Smooth muscle cell (in vitro differentiated cells): ENCODE data around the gene PICK1. TPM values are rescaled to one million over a fixed set of nuclear protein-coding genes. Genes with fewer than 3 reads are reported as not detected.

Experiments used
- DNase-seq: peaks from one replicate; lab custom pipeline; 2025; ENCODE audit not compliant: unreplicated experiment; lab: John Stamatoyannopoulos, UW
- H2AFZ ChIP-seq: fragments of 200-600 bp; sonication (generic); 2 replicates; pipeline ENCODE4 v1.6.0; 2016; ENCODE audit warnings: antibody characterized with exemption, low read depth, mild to moderate bottlenecking
- H3F3A ChIP-seq: fragments of 200-600 bp; sonication (generic); 2 replicates; pipeline ENCODE4 v1.6.0; 2017; ENCODE audit warnings: antibody characterized with exemption, low read depth
- H3K27ac ChIP-seq: fragments of 200-600 bp; sonication (generic); 2 replicates; pipeline ENCODE4 v1.5.1; 2016; ENCODE audit warnings: low read depth, mild to moderate bottlenecking
- H3K27me3 ChIP-seq: fragments of 200-600 bp; sonication (generic); 2 replicates; pipeline ENCODE4 v1.6.1; 2016; ENCODE audit warnings: low read depth, mild to moderate bottlenecking
- H3K36me3 ChIP-seq: fragments of 200-600 bp; sonication (generic); 2 replicates; pipeline ENCODE4 v1.5.1; 2016; ENCODE audit warnings: low read depth
- H3K4me1 ChIP-seq: fragments of 200-600 bp; sonication (generic); 2 replicates; pipeline ENCODE4 v1.5.1; 2016; ENCODE audit warnings: low read depth
- H3K4me2 ChIP-seq: fragments of 200-600 bp; sonication (generic); 2 replicates; pipeline ENCODE4 v1.6.0; 2016; ENCODE audit warnings: mild to moderate bottlenecking
- H3K4me3 ChIP-seq: fragments of 200-600 bp; sonication (generic); 2 replicates; pipeline ENCODE4 v1.5.1; 2016; ENCODE audit warnings: mild to moderate bottlenecking
- H3K79me2 ChIP-seq: fragments of 200-600 bp; sonication (generic); 2 replicates; pipeline ENCODE4 v1.6.0; 2016; ENCODE audit warnings: low read depth, mild to moderate bottlenecking
- H3K9ac ChIP-seq: fragments of 200-600 bp; sonication (generic); 2 replicates; pipeline ENCODE4 v1.6.0; 2016; ENCODE audit warnings: low read depth
- H3K9me3 ChIP-seq: fragments of 200-600 bp; sonication (generic); replicated peaks from 2 replicates; pipeline ENCODE4 v1.5.1; 2016; ENCODE audit warnings: low read depth
- H4K20me1 ChIP-seq: fragments of 200-600 bp; sonication (generic); 2 replicates; pipeline ENCODE4 v1.6.0; 2016; ENCODE audit warnings: low read depth
- CTCF ChIP-seq: fragments of 200-600 bp; sonication (generic); IDR thresholded peaks from 2 replicates; pipeline ENCODE4 v1.5.1; 2017; ENCODE audit warnings: borderline replicate concordance, mild to moderate bottlenecking, antibody characterized with exemption; ENCODE audit not compliant: insufficient read depth, poor library complexity, severe bottlenecking
- WGBS: methylation state at CpG from one replicate; pipeline ENCODE4 v1.1.7; 2016; ENCODE audit warnings: low lambda C conversion rate; 5-methylcytosine and 5-hydroxymethylcytosine counted together
- polyA plus RNA-seq: library from polyadenylated mRNA; unstranded; fragments of >200 nt; fragmentation: Nextera tagmentation; extraction: Ambion mirVana; gene quantifications from 2 replicates; pipeline ENCODE4 v1.2.1, GENCODE V29; 2016
- total RNA-seq: library from RNA; depleted of rRNA; stranded (reverse); fragments of >200 nt; gene quantifications from 2 replicates; pipeline ENCODE4 v1.2.3, GENCODE V29; 2014

Gene PICK1
- total and polyA plus RNA-seq, 2 experiments from 2014 or later = 8.8 to 17.5 TPM

GRCh38 chr22:38038890-38039812, 18.1 kb upstream of the PICK1 start:
- Histone ChIP-seq H3K27me3 (no peaks in the 10 kb centered on the region), H4K20me1 (no peaks in the 10 kb centered on the region), H3K9me3 (no peaks in the 10 kb centered on the region), H3K4me3 (no peak overlapping the region), H3K4me2 (no peak overlapping the region), H3K9ac (no peak overlapping the region), H2AFZ (no peak overlapping the region), H3K79me2 (no peaks in the 10 kb centered on the region), H3K27ac (no peak overlapping the region), H3F3A (no peaks in the 10 kb centered on the region), H3K4me1 (peaks cover 9% of the 10 kb centered on the region), H3K36me3 (no peaks in the 10 kb centered on the region)
- TF ChIP-seq CTCF = no peak
- no peak for DNase-seq
- WGBS = 94% methylated on average over 33 of the region's 46 CpGs

- Histone ChIP-seq H4K20me1 (no peaks in the 10 kb centered on the region), H3K4me2 (no peak overlapping the region), H3K9ac (no peak overlapping the region), H3K27me3 (no peaks in the 10 kb centered on the region), H3F3A (no peaks in the 10 kb centered on the region), H3K4me3 (no peak overlapping the region), H3K4me1 (no peaks in the 10 kb centered on the region), H3K9me3 (no peaks in the 10 kb centered on the region), H2AFZ (no peak overlapping the region), H3K27ac (no peak overlapping the region), H3K36me3 (no peaks in the 10 kb centered on the region), H3K79me2 (no peaks in the 10 kb centered on the region)
- TF ChIP-seq CTCF = no peak
- 77% methylated on average over 19 of the region's 20 CpGs for WGBS
- no peak for DNase-seq
These were observed 16.0 kb upstream of the PICK1 start for GRCh38 chr22:38040953-38041759.

GRCh38 chr22:38041760-38042487, 15.3 kb upstream of the PICK1 start:
- DNase-seq = no peak
- Histone ChIP-seq H3K9me3 (no peaks in the 10 kb centered on the region), H2AFZ (no peak overlapping the region), H4K20me1 (no peaks in the 10 kb centered on the region), H3K27me3 (no peaks in the 10 kb centered on the region), H3K4me1 (no peaks in the 10 kb centered on the region), H3K36me3 (no peaks in the 10 kb centered on the region), H3K4me3 (no peak overlapping the region), H3F3A (no peaks in the 10 kb centered on the region), H3K27ac (no peak overlapping the region), H3K9ac (no peak overlapping the region), H3K79me2 (no peaks in the 10 kb centered on the region), H3K4me2 (no peak overlapping the region)
- TF ChIP-seq CTCF = no peak
- WGBS = 86% methylated on average over 5 of the region's 5 CpGs
